T-helper 1 cell (primary cell): Measurements from ENCODE around the gene SHCBP1.

Experiments
- DNase-seq, 5 donors: peaks; one replicate each; pipeline ENCODE4 v3.0.0-alpha.2; 2012 to 2020

The SHCBP1 gene

GRCh38 chr16:46618516-46618915 lies 2.7 kb downstream of the SHCBP1 start:
- DNase-seq, result no peak

- no peak for DNase-seq
These were observed 7.2 kb downstream of the SHCBP1 start for GRCh38 chr16:46614006-46614405.

DNA sequence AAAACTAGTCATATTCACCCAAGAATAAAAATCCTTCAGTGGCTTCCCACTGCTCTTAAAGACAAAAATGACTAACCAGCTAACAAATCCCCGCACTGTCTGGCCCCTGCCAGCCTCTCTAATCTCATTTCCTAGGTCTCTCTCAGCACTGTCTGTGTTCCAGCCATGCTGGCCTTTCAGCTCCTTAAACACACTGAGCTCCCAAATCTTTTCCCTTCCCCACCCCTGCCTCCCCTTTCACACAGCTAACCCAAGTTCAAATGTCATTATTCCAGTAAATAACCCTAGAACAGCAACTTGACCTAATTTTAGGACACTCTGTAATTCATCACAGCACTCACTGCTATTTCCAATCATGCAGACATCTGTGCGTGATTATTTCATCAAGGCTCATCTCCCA lies 7.8 kb downstream of the SHCBP1 start:
- DNase-seq, result no peak

DNA sequence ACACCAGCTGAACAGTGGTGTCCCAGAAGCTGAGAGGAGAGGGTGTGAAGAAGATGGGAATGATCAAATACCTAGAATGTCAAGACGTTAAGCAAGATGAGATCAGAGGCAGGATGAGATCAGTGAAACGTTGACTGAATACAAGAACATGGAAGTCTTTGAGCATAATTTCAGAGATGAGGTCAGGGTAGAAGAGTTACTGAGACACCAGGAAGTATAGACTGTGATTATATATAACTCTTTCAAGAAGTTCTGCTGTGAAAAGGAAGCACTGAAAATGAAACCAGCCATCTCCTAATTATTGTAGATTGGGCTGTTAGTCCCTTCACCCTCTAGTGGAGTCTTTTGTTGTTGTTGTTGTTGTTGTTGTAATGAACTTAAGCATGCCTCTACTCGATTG lies 9.1 kb downstream of the SHCBP1 start:
- DNase-seq, result peak in 1 of 5 donors; percentile 31

DNA sequence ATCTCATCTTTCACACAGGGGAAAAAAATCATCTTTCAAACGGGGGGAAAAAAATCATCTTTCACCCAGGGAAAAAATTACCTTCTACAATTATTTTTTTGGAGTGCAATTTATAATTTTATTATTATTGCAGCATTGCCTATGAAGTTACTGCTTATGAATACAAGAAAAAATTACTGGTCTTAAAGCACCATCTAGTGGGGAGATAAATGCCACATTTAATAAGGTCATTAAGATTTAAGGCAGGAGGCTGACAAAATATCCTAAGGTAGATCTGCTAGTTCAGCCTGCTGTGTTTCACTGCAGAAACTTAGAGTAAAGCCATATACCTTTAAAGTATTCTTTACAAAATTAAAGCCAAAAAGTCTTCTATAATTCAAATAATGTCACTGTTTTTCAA lies 13.7 kb downstream of the SHCBP1 start:
- DNase-seq, result peak in 1 of 5 donors; percentile 14

DNA sequence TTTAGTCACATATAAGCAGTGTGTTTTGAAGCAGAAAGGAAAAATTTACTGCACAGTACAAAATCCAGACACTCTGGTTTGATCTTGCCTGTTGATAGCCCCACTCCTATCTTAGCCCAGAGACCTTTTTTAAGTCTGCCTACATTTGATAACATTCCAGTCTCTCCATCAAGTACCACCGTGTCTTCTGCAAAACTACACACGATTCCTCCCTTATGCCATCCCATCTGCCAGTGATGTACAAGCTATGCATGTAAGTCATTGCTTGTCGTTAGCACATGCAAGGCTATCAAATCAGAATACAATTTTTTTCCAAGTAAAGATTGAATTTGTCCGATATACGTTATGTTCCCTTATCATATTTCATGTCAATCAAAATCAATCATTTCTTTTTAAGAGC lies 14.9 kb downstream of the SHCBP1 start:
- no peak for DNase-seq

DNA sequence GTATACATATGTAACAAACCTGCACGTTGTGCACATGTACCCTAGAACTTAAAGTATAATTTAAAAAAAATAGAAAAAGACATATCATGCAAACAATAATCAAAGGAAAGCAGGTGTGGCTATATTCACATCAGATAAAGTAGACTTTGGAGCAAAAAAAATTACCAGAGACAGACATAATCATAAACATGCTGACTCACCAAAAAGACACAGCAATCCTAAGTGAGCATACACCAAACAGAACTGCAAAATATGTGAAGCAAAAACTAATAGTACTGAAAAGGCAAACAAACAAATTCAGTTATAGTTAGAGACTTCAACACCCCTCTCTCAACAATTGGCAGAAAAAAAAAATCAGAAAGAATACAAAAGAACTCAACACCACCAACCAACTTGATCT lies 29.9 kb downstream of the SHCBP1 start:
- no peak for DNase-seq

GRCh38 chr16:46586011-46586577 lies 35.1 kb downstream of the SHCBP1 start:
- DNase-seq, result no peak

GRCh38 chr16:46583036-46583435 lies 38.1 kb downstream of the SHCBP1 start:
- DNase-seq, result no peak

DNA sequence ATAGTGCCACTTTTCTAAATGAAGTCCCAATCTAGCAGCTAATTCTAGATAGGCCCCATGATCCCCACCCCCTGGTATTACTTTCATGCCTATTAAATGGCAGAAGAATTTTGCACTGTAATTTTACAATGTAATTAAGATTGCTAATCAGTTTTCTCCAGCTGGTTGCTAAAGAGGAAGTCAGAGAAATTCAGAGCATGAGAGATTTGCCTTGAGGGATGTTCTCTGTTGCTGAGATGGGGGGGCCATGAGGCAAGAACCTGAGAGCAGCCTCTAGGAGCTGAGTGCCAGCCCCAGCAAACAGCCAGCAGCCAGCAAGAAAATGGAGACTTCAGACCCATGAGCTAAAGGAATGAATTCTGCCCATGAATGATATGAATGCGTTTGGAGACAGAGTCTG lies 38.9 kb downstream of the SHCBP1 start:
- DNase-seq, result no peak

DNA sequence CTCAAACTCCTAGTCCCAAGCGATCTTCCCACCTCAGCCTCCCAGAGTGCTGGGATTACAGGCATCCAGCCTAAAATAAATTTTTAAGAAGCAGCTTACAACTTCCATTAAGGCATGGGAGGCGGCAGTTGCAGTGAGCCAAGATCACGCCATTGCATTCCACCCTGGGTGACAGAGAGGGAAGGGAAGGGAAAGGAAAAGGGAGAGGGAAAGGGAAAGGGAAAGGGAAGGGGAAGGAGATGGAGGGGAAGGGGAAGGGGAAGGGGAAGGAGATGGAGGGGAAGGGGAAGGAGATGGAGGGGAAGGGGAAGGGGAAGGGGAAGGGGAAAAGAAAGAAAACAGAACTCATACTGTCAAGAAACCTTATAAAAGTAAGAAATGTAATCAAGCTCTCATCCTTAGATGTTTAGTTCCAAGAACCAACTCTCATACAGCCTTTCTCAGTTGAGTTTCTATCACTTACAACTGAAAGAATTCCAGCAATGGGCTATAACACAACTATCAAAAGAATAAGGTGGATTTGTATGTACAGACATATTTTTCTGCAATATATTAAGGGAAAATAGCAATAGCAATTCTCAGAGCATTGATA lies 43.1 kb downstream of the SHCBP1 start:
- DNase-seq, result no peak

- DNase-seq, result no peak
These were observed 47.4 kb downstream of the SHCBP1 start for GRCh38 chr16:46573834-46574159.

DNA sequence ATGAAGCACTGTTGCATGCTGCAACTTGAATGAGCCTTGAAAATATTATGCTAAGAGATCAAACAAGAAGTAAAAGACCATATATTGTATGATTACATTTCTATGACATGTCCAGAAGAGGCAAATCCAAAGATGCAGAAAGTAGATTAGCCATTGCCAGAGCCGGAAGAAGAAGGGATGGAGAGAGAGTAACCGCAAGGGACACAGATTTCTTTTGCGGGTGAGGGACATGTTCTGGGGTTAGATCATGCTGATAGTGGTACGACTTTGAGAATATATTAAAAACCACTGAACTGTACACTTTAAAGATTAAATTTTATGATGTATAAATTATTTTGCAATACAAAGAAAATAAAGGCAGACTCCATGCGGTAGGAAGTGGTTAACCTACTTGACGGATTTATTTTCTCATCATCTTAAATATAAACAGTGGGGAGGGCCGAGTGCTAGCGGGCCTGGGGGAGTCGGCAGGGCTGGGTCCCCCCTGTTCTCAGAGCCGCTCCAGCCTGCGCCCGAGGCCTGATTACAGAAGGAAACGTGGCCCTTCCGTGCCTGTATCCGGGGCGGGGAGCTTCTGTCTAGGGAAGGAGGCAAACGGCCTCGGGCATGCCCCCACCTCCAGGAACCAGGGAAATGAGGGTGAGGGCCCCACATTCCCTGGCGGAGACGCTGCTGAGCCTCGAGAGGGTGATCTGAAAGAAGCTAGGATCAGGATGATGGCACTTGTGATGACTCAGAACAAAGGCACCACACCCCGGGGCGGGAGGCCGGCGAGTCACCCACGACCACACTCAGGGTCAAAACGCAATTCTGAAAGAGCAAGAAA lies 48.0 kb downstream of the SHCBP1 start:
- no peak for DNase-seq

GRCh38 chr16:46569231-46569735 lies 51.9 kb downstream of the SHCBP1 start:
- DNase-seq, result no peak

DNA sequence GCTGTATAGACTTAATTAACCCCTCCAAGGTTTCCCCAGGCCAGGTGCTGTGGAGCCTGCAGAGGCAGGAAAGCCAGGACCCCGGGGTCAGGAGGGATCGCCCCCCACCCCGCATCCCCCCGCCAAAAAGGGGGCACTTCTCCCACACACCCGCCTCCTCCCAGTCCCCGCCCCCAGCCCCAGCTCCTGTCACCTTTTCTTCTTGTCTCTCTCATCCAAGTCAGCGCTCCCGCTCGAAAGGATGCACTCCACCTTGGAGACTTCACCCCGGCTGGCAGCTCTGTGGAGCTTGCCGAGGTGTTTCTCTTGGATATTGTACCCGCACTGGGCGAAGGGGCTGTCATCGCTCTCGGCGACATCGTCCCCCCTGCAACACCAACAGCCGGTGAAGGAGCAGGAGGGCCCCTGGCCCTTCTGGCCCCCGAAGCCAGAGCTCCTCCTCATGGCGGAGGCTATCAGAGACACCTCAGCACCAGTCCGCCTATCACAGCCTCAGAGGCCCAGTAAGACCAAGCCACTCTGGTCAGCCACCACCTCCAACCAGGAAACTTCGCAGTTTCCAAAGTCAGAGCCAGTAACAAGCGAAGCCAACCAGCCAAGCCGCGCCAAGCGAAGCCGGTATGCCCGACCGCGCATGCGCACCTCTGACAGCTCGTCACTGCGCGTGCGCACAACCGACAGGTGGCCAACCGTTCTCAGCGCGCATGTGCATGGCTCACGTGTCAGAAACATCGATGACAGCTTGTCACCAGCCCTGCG lies 52.5 kb downstream of the SHCBP1 start:
- no peak for DNase-seq

- DNase-seq, result no peak
These were observed 58.2 kb downstream of the SHCBP1 start for GRCh38 chr16:46562979-46563378.

DNA sequence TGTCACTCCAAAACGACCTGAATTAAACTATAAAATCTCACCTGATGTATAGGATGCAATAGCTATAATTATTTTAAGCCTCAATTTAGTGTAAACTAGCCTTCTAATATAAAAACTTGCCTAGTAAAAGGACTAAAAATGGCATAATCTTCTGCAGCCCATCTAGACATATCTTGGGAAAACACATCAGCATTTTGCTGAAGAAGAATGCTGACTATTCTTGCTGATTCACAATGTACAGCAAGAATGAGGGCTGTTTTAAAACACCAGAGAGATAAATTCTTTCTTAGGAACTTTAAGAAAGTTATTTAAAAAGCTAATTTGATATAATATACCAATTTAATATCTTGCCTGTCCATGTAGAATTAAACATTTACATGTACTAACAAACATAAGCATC lies 63.2 kb downstream of the SHCBP1 start:
- no peak for DNase-seq

DNA sequence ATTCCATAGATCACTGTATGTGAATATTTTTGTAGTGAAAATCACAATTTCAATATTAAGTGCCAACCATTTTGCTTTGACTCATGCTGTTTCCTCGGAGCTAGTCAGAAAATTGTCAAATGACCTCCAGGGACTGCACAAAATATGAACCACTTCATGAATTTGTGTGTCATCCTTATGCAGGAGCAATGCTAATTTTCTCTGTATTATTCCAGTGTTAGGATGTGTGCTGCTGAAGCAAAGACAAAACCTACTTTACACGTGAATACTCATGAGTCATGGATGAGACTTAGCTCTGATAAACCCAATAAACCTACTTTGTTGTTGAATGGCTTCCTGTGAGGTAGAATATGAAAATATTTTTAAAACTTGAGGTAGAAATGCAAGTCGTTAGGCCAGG lies 65.2 kb downstream of the SHCBP1 start:
- no peak for DNase-seq

- DNase-seq, result peak in 3 of 5 donors; percentile 21 to 44 (median 33)
These were observed 66.7 kb downstream of the SHCBP1 start for GRCh38 chr16:46554435-46554834.

DNA sequence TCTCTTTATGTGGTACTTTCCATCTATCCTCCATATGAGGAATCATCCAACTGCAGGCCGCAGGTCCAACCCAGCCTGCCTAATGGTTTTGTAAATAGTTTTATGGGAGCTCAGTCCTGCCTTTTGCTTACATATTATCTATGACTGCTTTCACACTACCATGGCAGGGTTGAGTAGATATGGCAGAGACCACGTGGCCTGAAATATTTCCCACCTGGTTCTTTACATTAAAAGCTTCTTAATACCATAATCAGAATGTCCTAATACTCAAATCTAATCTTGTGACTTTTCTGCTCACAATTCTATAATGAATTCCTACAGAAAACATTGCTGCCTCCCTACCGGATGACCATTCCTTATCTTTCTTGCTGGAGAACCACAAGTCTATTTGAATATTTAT lies 71.7 kb downstream of the SHCBP1 start:
- no peak for DNase-seq
